Activated T-cell treated with anti-CD3 and anti-CD28 coated beads for 48 hours (primary cell): ENCODE results near the gene RMRP.
A peak's percentile ranks its signal among the peaks of the same experiment; 100 is the strongest.

Source experiments
- DNase-seq: peaks from one replicate; pipeline ENCODE4 v3.0.0-alpha.2; 2020; ENCODE audit warnings: low read depth

RMRP gene

DNA sequence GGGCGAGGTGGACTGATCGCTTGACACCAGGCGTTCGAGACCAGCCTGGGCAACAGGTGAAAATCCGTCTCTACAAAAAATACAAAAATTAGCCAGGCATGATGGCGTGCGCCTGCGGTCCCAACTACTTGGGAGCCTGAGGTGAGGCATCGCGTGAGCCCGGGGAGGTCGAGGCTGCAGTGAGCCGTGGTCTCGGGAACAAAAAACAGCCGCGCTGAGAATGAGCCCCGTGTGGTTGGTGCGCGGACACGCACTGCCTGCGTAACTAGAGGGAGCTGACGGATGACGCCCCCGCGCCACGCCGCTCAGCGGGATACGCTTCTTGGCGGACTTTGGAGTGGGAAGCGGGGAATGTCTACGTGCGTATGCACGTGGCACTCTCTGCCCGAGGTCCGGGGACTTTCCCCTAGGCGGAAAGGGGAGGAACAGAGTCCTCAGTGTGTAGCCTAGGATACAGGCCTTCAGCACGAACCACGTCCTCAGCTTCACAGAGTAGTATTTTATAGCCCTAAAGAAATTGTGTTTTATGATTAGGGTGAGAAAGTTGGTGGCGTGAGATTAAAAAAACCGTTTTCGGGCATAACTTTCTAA lies at the start of gene RMRP:
Gene RMRP, minus strand, starts transcription at position 474 of the 591 bp plus-strand sequence.
- DNase-seq: peak; percentile 94

DNA sequence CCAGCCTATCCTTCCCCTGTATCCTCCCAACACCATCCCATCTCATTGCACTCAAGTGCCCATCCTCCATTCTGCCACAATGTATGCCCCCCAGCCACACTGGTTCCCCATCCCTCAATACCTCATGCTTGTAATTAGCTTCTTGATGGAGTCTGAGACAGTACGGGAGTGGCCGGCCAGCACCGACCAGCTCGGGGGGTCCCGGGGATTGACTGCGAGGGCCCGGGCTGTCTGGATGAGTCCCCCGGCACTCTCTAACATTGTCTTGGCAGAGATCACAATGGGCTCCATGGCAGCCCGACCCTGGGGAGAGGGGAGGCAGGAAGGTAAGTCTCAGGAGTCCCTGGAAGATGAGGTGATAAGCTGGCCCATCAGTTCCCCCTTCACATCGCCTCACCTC lies 49.1 kb upstream of the RMRP start:
- no peak for DNase-seq

DNA sequence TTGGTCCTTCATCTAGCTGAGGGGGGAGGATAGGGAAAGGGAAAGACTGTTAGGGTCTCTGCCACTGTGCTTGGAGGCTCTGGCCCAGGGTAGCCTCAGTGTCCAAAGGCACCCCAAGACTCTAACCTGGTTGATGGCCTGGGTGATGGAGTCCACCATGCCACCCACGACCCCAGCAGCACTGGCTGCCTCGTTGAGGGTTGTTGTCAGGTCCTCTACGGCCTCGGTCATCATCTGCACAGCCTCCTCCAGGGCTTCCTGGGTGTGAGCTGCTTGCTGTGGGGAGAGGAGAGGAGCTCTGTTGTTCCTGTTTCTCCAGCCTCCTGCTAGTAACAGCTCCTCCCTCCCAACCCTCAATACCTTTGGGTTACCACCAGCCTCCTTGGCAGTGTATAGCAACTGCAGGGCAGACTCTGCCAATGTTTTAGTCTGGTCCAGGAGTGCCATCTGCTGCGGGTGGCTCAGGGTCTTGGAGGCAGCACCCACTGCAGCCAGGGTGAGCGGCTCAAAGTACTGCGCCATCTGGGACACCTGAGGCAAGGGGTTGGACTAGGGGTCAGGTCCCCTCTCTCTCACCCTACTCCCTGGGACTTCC lies 48.1 kb upstream of the RMRP start:
- DNase-seq: no peak

DNA sequence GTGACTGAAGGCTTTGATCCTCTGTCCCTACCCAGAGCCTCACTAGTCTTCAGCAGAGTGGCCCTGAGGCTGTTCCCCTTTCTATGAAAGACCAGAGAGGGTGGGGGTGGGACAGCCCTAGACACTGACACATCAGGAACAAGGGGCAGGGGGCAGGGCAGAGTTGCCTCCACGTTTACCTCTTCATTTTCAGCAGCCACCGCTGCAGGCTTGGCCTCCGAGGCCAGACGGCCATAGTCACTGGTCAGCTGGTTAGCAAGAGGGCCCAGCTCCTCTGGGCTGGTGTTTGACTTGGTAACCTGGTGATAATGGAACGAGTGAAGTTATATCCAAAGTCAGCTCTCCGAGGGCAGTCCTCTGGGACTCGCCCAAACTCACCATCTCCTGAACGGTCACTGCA lies 47.6 kb upstream of the RMRP start:
- DNase-seq: no peak

DNA sequence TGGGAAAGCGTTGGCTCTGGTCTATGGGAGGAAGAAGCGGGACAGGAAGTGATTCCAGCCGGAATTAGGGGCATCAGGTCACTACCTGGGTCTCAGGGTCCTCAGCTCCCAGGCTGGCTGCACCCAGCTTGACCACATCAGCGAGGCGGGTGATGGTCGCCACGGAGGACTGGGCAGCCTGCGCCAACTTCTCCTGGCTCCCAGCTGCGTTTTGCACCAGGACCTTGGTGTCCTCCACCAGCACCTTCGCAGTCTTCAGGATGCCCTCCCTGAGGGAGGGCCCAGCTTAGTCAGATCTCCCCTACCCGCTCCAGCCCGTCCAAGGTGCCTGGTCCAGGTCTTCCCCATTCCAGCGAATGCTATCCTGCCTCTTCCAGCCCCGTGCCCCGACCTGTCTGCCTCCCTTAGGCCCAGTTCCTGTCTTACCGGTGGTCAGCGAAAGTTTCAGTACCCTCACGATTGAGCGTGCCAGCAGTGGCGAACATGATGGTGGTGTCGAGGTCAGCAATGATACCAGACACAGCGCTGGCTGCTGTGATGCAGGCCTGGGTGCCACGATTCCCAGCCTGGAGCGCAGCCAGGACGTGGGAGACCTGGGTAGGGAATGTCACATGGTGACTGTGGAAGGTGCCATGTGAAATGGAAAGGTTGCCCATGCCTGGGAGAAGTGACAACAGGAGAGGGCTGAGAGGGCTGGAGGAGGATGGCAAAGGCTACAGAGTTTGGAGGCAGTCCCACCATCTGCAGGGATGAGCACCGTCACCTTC lies 46.3 kb upstream of the RMRP start:
- DNase-seq: no peak

DNA sequence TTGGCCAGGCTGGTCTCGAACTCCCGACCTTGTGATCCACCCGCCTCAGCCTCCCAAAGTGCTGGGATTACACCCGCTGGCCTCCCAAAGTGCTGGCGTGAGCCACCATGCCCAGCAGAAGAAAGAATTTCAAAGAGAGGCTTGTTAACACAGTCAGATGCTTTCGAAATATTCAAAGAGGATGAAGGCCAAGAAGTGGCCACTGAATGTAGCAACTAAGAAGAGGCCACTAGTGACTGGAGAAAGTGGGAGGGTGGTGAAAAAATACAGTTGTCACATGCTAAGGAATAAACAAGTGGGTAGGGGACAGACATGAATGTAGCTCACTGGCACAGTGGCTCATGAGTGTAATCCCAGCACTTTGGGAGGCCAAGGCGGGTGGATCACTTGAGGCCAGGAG lies 44.9 kb upstream of the RMRP start:
- DNase-seq: no peak

DNA sequence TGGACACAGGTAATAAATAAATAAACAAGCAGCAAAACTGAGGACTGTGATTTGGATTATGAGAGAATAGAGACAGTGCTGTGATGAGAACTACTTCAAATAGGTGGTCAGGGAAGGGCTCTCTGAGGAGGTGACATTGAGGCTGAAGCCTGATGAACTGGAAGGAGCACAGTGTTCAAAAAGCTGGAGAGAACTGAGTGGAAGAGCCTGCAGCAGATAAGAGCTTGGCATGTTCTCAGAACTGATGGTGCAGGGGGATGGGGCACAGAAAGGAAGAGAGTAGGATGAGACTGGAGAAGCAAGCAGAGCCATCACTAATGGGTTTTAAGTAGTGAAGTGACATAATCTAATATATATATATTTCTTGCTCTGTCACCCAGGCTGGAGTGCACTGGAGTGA lies 43.1 kb upstream of the RMRP start:
- no peak for DNase-seq

DNA sequence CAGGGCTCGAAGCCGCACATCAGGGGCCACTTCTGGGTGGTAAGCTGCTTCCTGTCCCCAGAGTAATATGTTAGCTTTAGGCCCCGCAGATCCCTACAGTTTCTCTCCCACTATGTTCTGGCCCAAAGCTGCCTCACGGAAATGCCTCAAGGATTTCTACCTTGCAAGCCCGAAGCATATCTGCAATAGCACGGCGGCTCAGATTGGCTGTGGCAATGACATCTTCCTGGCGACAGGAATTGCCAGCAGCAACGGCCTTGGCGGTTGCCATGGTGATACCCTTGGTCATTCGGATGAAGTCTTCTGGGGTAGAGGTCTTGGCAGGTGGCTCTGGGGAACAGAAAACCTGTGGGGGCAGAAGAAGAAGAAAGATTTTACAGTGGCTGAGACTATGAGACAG lies 42.2 kb upstream of the RMRP start:
- DNase-seq: no peak

DNA sequence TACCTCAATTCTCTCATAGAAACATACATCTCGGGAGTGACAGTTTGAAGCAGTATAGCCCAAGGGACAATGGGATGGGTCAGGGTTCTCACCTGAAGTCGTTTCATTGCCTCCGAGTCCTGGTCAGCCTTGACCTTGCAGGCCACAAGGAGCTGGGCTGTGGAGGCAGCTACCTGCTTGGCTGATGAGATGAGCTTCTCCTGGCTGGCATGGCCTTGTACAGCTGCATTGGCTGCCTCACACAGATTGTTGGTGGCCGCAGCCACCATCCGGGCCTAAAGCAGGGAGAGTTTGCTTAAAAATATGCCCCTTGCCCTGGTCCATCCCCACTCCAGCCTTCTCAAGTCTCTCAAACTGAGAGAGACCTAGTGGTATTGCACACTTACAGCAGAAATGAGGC lies 40.4 kb upstream of the RMRP start:
- DNase-seq: no peak

DNA sequence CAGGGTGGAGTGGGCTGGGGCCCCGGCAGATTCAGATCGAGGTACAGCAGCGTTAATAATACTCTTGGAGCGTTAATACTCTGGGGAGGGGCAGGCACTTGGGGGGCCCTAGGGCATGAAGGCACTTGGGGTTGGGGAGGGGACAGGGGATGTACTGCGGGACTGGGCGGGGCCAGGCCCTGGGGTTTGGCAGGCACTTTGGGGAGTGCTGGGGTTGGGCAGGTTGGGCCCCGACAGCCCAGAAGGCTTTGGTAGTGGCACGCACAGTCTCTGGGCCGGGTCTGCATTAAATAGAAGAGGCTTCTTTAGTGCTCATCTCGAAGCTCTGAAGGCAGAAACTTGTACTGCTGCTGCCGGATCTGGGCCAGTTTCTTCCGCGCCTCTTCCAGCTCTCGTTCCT lies 39.7 kb upstream of the RMRP start:
- no peak for DNase-seq

DNA sequence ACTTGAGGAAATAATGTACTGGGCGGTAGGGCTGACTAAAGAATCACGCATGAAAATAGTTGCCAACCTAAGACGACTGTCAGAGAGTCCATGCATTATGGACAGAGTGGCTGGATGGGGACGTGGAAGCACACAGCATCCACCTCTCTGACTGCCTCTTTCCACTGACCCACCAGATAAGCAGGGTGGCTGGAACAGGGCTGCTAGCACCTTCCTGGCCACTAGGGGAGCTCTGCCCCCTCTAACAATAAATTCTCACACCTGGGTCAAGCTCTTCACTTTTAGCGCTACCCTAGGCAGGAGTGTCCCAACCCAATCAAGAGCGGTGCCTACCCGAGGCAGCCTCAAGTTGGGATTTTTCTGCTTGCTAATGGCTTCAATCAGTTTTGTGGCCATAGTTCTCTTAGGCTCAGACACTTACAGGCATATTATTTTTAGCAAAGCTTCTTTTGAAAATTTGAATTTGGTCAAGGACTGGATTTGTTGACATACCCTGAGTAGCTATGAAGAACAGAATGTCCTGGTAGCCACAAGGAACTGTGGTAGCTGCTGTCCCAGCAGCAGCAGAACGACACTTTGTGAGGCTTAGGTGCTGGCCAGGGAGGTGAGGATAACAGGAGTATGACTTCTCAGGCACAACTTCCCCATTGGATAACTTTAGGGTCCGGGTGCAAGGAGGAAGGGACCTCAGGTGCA lies 38.8 kb upstream of the RMRP start:
- DNase-seq: peak; percentile 45

DNA sequence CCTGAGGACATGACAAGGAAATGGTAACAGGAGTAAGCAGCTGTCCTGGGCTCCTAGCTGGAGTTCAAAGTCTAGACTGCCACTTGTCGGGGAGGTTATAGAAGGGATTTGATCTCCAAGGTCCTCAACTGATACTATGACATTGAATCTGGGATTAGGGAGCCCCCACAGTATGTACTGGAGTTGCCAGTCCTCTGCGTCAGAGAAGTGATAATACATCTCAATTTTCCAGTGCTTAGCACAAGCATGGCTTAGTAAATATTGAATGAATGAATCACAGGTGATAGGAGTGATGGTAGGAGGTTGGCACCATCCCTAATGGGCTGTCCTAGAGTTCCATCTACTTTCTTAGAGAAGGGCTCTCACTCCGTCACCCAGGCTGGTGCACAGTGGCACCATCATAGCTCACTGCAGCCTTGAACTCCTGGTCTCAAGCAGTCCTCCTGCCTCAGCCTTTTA lies 38.2 kb upstream of the RMRP start:
- DNase-seq: no peak

DNA sequence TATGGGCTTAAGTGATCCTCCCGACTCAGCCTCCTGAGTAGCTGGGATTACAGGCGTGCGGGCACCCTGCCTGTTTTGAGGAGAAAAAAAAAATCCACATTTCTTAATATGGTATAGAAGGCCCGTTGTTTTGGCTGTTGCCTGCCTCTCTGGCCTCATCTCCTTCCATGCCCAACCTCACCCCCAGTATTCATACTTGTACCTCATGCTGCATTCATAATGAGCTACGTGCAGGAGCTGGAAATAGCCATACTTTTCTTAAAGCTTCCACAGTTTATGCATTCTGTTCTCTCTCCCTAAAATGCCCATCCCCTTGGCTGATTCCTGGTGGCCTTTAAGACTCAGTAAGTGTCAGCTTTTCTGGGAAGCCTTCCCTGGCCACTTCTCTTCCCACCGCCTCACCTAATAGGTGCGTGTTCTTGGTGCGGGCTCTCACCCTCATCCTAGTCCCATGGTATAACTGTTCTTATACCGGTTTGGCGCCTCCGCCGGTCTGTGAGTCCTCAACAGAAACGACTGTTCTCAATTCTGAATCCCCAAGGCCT lies 34.0 kb upstream of the RMRP start:
- DNase-seq: no peak

DNA sequence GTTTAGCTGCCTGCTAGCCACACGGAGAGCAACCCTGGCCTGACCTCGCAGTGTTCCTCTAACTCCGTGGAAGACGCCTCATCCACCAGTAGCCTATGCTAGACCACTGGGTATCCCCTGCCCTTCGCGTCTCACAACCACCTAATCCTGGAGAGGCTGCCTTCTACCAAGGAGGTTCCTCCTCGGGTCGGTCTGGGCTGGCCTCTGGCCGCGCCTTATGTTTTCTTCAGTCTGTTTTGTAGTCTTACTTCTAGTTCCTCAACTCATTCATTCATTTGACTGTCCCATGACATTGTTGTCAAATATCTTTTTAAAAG lies 33.5 kb upstream of the RMRP start:
- no peak for DNase-seq

DNA sequence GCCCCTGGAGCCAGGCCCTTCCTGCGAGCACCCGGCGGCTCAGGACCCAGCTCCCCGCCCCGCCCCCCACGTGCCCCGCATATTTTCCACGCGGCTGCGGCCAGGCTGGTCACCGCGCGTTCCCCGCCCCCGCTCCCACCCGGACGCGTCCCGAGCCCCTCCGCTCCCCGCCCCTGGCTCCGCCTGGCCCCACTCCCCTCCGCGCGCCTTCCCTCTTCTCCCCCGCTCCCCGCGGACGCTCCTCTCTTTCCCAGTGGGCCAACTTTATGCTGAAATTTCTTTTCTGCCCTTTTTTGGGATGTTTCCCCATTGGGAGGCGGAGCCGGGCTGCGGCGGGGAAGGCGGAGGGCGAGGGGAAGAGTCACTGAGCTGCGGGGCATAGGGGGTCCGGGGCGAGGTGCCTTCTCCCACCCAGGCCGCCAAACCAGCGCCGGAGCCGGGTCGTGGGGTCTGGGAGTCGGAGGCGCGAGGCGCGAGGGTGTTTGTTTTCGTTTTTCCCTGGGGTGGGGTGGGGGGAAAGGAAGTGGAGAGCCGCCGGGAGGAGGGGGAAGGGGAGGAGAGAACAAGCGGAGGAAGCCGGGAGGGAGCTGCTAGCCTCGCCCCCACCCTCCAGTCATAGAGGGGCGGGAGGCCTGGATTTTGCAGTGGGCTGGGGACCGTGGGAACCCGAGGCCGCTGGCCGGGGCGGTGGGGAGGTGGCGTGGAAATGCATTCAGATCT lies 33.0 kb upstream of the RMRP start:
- no peak for DNase-seq

DNA sequence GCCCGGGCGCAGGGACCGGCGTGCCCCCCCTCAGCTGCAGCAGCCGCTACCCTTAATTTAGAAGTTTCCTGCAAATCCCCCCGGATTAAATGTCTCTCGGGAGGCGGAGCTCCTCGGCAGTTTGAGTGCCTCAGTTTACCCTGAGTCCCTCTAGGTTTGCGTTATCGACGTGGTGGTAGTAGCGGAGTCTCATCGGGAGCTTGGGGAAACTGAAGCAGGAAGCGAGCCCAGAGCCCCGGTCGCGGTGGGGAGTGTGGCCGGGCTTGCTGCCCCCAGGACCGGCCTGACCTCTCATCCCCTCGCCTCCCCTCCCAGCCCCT lies 32.4 kb upstream of the RMRP start:
- DNase-seq: no peak

DNA sequence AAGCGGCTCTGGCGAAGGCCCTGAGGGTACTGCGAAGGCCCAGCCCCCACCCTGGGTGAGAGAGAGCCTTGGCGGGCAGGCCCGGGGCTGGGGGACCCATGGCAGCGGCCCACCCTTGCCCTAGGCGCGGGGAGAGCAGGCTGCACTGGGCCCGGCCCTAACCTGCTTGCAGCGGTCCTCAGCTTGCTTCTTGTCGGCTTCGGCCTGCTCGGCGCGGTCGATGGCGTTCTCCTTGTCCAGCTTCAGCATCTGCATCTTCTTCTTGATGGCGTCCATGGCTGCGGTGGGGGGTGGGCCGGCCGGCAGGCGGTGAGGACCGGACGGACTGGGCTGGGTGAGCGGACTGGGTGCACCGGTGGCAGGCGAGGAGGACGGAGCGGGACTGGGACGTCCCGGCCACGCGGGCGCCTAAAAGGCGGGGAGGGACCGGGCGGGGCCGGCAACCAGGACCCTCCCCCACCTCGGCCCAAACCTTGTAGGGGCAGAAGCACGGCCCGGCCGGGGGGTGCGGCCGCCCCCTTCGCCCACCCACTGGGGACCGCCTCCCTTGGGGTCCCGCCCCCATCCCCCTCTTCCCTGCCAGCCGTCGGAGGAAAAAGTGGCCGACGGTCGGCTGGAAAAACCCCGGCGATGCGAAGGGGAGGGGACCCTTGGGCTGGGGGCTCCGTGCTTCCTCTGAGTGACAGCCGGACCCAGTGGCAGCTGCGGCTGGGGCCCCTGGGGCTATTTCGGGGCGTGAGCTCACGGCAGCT lies 31.9 kb upstream of the RMRP start, which contains the start of gene TPM2:
Gene TPM2, minus strand, starts transcription at position 384 of the 752 bp plus-strand sequence. Its CDS starts 108 bp downstream, at position 276.
- no peak for DNase-seq

DNA sequence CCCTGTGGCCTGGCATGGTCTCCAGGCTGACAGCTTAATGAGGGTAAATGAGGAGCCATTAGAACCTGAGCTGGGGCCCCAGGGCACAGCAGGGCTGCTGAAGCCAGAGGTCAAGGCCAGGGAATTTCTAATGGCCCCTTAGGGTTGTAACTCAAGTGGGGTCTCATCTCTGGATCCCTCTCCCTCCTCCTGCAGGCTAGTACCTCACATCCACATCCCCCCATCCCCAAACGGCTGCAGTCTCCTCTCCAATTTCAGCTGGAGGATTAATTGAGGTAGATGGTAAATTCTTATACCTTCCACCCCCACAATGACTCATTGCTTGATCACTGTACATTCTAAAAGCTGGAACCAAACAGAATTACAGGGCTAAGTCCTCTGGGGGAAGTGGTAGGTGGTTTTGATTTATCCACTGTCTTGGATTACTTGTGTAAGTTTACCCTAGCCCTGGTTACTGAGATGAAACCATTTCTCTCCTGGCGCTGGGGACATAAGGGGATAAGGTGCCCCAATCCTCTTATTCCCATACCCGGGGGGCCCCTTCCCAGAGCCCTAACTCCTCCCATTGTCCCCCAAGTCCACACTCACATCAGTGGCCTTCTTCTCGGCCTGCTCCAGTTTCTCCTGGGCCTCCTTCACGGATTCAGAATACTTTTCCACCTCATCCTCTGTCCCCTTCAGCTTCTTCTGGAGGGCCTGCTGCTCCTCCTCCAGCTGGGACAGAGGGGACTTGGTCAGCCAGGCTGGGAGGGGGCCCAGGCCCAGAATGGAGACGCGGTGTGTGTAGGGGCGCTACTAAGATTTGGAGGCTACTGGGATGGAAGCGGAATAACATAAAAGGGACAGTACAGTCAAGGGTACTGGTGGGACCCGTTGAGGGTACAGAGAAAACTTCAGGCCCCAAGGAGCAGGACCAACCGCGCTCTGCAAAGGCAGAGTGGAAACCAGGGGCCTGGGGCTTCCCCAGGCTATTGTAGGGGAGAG lies 31.0 kb upstream of the RMRP start:
- no peak for DNase-seq

DNA sequence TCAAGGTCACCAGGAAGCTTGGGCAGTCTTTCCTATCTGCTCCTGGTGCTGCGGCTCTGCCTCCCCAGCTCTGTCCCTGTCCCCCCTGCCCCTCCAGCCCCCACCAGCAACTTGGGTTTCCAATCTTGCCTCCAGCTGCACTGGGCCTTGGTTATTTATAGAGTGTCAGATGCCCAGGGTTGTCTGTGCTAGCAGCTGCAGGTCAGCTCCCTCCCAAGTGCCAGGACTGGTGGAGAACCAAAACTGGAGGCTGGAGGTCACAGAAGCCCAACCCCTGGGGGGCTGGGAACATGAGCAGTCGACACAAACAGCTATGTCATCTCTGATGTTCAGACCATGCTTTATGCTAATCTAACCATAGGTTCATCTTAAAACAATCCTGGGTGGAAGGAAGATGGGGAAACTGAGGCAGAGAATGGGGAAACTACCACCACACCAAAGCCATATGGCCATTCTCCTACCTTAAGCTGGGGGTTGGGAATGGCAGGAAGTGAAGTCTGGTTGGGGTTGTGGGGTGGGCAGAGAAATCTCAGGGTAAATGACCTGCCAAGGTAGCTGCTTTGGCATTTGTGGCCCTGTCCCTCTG lies 30.2 kb upstream of the RMRP start:
- DNase-seq: no peak

DNA sequence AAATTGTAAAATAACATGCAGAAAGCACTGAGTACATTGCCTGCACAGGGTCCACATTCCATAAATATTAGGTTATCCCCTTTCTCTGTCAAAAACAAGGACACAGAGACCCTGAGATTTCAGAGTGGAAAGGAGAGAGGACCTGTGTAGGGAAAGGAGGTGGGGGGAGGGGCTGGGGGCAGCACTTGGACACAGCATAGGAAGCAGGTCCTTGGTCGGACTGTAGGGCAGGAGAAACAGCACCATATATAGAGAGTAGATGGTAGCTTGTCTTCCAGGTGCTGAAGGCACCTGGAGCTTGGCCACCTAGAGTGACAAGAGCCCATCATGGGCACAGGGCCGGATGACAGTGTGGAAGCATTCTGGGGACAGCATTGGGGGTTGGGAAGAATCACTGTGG lies 29.5 kb upstream of the RMRP start:
- DNase-seq: no peak
